SU-DHL-6 (cell line): ENCODE results near the gene BLOC1S2.

ENCODE experiments used
- H2AFZ ChIP-seq: fragments of 200-600 bp; sonication (generic); 2 replicates; pipeline ENCODE4 v1.6.1; 2014; ENCODE audit warnings: low read depth, mild to moderate bottlenecking, moderate library complexity, mixed read lengths, antibody characterized with exemption, low read length; ENCODE audit not compliant: severe bottlenecking
- H3F3A ChIP-seq: fragments of 200-600 bp; shearing (Covaris generic); 2 replicates; pipeline ENCODE4 v1.6.0; 2016; ENCODE audit warnings: antibody characterized with exemption, mild to moderate bottlenecking; ENCODE audit not compliant: insufficient read depth
- H3K27ac ChIP-seq: fragments of 200-600 bp; sonication (generic); 2 replicates; pipeline ENCODE4 v1.5.1; 2016; ENCODE audit warnings: low read depth, mild to moderate bottlenecking, low read length, moderate library complexity, mixed read lengths
- H3K27me3 ChIP-seq: fragments of 200-600 bp; sonication (generic), shearing (Covaris generic); 2 replicates; pipeline ENCODE4 v1.6.0; 2014; ENCODE audit warnings: mild to moderate bottlenecking, low read length
- H3K36me3 ChIP-seq: fragments of 200-600 bp; sonication (generic); 2 replicates; pipeline ENCODE4 v1.6.1; 2014; ENCODE audit warnings: mild to moderate bottlenecking, low read length, mixed read lengths
- H3K4me2 ChIP-seq: fragments of 300-600, 200-600 bp; shearing (Covaris generic), sonication (generic); 2 replicates; pipeline ENCODE4 v1.6.0; 2014; ENCODE audit warnings: low read length, low read depth, mild to moderate bottlenecking; ENCODE audit not compliant: poor library complexity, severe bottlenecking
- H3K4me3 ChIP-seq: fragments of 200-600 bp; sonication (generic); 2 replicates; pipeline ENCODE4 v1.5.1; 2014; ENCODE audit warnings: antibody characterized with exemption, low read length, mild to moderate bottlenecking, mixed read lengths; ENCODE audit not compliant: insufficient read depth, poor library complexity, severe bottlenecking
- H3K79me2 ChIP-seq: fragments of 200-600 bp; sonication (generic); 2 replicates; pipeline ENCODE4 v1.6.1; 2014; ENCODE audit warnings: mild to moderate bottlenecking, low read length, moderate library complexity; ENCODE audit not compliant: insufficient read depth
- H3K9ac ChIP-seq: fragments of 200-600 bp; sonication (generic); 2 replicates; pipeline ENCODE4 v1.7.0; 2014; ENCODE audit warnings: mild to moderate bottlenecking, low read length
- H3K9me2 ChIP-seq: fragments of 200-600 bp; sonication (generic); replicated peaks from 2 replicates; pipeline ENCODE4 v1.6.1; 2014; ENCODE audit warnings: low read length; ENCODE audit not compliant: insufficient read depth
- H3K9me3 ChIP-seq: fragments of 200-600 bp; sonication (generic); 2 replicates; pipeline ENCODE4 v1.6.1; 2014; ENCODE audit warnings: low read length, mixed read lengths; ENCODE audit not compliant: insufficient read depth
- H4K20me1 ChIP-seq: fragments of 200-600 bp; sonication (generic); 2 replicates; pipeline ENCODE4 v1.6.1; 2014; ENCODE audit warnings: low read depth, mild to moderate bottlenecking, antibody characterized with exemption, low read length, moderate library complexity, mixed read lengths
- EZH2phosphoT487 ChIP-seq: fragments of 200-600 bp; sonication (generic), shearing (Covaris generic); conservative IDR thresholded peaks from 2 replicates; pipeline ENCODE4 v1.6.1; 2018; ENCODE audit warnings: mild to moderate bottlenecking, antibody characterized with exemption, low read length, moderate library complexity, mixed read lengths
- TF ChIP-seq, protein P1 (sequence below): fragments of 200-600 bp; sonication (generic); IDR thresholded peaks from one replicate; pipeline ENCODE4 v1.5.1; 2017; ENCODE audit warnings: antibody characterized with exemption, mild to moderate bottlenecking, low read length, moderate library complexity; ENCODE audit not compliant: insufficient read depth, poor library complexity, severe bottlenecking

BLOC1S2 gene

DNA sequence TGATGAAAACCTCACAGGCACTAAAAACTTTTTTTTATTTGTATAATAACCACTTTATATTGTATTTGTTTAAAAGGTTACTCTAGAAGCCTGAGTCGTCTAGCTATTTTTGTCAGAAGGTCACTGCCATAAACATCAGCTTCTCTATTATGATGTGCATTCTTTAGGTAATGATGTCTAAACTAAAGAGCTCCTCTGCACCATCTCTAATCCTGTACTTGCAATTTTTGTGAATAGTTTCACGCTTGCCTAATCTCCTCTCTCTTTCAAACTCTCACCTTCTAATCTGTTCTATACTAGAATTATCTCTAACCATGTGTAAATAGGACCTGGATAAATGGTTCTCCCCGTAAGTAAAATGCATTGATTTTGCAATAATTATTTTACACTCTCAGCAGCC, 46.6 kb downstream of the BLOC1S2 start:
- H2AFZ ChIP-seq, result no peak overlapping the region
- no peaks in the 10 kb centered on the region for H3K9me3 ChIP-seq
- no peak overlapping the region for H3K9ac ChIP-seq
- peaks cover 19% of the 10 kb centered on the region for H3K36me3 ChIP-seq
- no peaks in the 10 kb centered on the region for H3K79me2 ChIP-seq
- no peaks in the 10 kb centered on the region for H3K27me3 ChIP-seq
- TF ChIP-seq, protein P1, sequence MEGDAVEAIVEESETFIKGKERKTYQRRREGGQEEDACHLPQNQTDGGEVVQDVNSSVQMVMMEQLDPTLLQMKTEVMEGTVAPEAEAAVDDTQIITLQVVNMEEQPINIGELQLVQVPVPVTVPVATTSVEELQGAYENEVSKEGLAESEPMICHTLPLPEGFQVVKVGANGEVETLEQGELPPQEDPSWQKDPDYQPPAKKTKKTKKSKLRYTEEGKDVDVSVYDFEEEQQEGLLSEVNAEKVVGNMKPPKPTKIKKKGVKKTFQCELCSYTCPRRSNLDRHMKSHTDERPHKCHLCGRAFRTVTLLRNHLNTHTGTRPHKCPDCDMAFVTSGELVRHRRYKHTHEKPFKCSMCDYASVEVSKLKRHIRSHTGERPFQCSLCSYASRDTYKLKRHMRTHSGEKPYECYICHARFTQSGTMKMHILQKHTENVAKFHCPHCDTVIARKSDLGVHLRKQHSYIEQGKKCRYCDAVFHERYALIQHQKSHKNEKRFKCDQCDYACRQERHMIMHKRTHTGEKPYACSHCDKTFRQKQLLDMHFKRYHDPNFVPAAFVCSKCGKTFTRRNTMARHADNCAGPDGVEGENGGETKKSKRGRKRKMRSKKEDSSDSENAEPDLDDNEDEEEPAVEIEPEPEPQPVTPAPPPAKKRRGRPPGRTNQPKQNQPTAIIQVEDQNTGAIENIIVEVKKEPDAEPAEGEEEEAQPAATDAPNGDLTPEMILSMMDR, result no peak
- no peak for TF ChIP-seq EZH2phosphoT487
- H3F3A ChIP-seq, result no peaks in the 10 kb centered on the region
- no peaks in the 10 kb centered on the region for H4K20me1 ChIP-seq
- no peak overlapping the region for H3K4me3 ChIP-seq
- no peak overlapping the region for H3K4me2 ChIP-seq
- H3K27ac ChIP-seq, result no peak overlapping the region
- no peaks in the 10 kb centered on the region for H3K9me2 ChIP-seq

DNA sequence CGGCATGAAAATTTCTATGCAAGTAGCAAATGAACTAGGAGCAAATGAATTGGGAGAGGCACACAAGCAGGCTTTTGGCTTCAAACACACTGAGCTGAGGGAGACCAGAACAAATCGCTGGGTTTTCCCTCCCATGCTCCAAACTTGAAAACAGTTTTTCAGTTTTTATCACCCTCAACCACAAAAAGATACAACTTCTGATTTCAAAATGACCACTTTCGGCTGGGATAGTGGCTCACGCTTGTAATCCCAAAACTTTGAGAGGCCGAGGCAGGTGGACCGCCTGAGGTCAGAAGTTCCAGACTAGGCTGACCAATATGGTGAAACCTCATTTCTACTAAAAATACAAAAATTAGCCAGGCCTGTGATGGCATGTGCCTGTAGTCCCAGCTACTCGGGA, 48.1 kb downstream of the BLOC1S2 start:
- no peak for TF ChIP-seq EZH2phosphoT487
- TF ChIP-seq, protein P1, result no peak
- H3K9me3 ChIP-seq, result no peaks in the 10 kb centered on the region
- no peak overlapping the region for H3K9ac ChIP-seq
- no peaks in the 10 kb centered on the region for H3K79me2 ChIP-seq
- no peak overlapping the region for H3K4me2 ChIP-seq
- peaks cover 19% of the 10 kb centered on the region for H3K36me3 ChIP-seq
- H3K27ac ChIP-seq, result no peak overlapping the region
- H3K27me3 ChIP-seq, result no peaks in the 10 kb centered on the region
- H4K20me1 ChIP-seq, result no peaks in the 10 kb centered on the region
- H3F3A ChIP-seq, result no peaks in the 10 kb centered on the region
- H2AFZ ChIP-seq, result no peak overlapping the region
- H3K9me2 ChIP-seq, result no peaks in the 10 kb centered on the region
- H3K4me3 ChIP-seq, result no peak overlapping the region

DNA sequence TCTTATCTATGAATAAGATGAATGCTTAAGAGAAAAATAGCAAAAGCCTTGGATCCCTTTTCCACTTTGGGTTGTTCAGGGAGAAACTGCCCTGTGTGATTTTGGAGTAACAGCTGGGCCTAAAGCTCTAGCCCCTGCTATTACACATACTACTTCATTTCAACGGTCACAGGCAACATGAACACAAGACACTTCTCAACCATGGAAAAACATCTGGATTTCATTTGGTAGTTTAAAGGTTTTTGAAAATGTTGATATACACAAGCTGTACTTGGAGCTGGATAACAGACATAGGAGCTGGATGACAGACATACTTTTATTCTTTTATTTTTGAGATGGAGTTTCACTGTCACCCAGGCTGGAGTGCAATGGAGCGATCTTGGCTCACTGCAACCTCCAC, 54.4 kb downstream of the BLOC1S2 start:
- peaks cover 23% of the 10 kb centered on the region for H3K79me2 ChIP-seq
- H2AFZ ChIP-seq, result no peak overlapping the region
- H4K20me1 ChIP-seq, result no peaks in the 10 kb centered on the region
- no peak overlapping the region for H3K27ac ChIP-seq
- TF ChIP-seq, protein P1, result no peak
- TF ChIP-seq EZH2phosphoT487, result no peak
- H3K9me2 ChIP-seq, result no peaks in the 10 kb centered on the region
- no peaks in the 10 kb centered on the region for H3K27me3 ChIP-seq
- H3F3A ChIP-seq, result peaks cover 4% of the 10 kb centered on the region; the same call in 1 of the 2 replicates
- no peak overlapping the region for H3K4me2 ChIP-seq
- H3K36me3 ChIP-seq, result peaks cover 3% of the 10 kb centered on the region; the same call in 1 of the 2 replicates
- H3K9ac ChIP-seq, result no peak overlapping the region
- no peak overlapping the region for H3K4me3 ChIP-seq
- no peaks in the 10 kb centered on the region for H3K9me3 ChIP-seq
